Activated naive CD8-positive, alpha-beta T cell (primary cell): ENCODE data around the gene SCUBE3.

Experiments used
- H3K27ac Mint-ChIP-seq: one replicate; pipeline ENCODE4 v1.8.0; 2021; ENCODE audit warnings: mixed read lengths
- H3K27me3 Mint-ChIP-seq: one replicate; pipeline ENCODE4 v1.8.0; 2021; ENCODE audit warnings: mixed read lengths
- H3K36me3 Mint-ChIP-seq: one replicate; pipeline ENCODE4 v1.8.0; 2021; ENCODE audit warnings: mixed read lengths
- H3K4me1 Mint-ChIP-seq: one replicate; pipeline ENCODE4 v1.8.0; 2021; ENCODE audit warnings: low read depth, mixed read lengths
- H3K4me3 Mint-ChIP-seq: one replicate; pipeline ENCODE4 v1.8.0; 2021; ENCODE audit warnings: mild to moderate bottlenecking, mixed read lengths
- H3K9me3 Mint-ChIP-seq: one replicate; pipeline ENCODE4 v1.8.0; 2021; ENCODE audit warnings: low read depth, mixed read lengths

Gene SCUBE3

DNA sequence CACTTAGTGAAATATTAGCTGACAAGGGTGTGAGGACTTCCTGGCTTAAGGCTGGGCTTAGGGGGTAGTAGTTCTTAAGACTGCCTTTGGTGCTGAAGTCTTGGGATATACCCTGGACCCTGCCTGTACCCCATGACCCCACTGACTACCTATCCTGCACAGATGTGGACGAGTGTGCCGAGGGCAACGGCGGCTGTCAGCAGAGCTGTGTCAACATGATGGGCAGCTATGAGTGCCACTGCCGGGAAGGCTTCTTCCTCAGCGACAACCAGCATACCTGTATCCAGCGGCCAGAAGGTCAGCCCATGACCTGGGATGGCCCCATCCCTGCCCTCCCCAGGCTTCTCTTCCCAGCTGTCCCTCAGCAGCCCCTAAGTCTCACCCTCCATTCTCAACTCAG is 17.8 kb downstream of the SCUBE3 start:
- Mint-ChIP-seq H3K4me1 (no peaks in the 10 kb centered on the region), H3K27ac (no peak overlapping the region), H3K4me3 (no peak overlapping the region), H3K9me3 (no peaks in the 10 kb centered on the region), H3K36me3 (peaks cover 7% of the 10 kb centered on the region), H3K27me3 (no peaks in the 10 kb centered on the region)

GRCh38 chr6:35234901-35235300 is 21.1 kb downstream of the SCUBE3 start:
- H3K27me3 Mint-ChIP-seq, result no peaks in the 10 kb centered on the region
- no peak overlapping the region for H3K4me3 Mint-ChIP-seq
- H3K36me3 Mint-ChIP-seq, result peaks cover 7% of the 10 kb centered on the region
- H3K9me3 Mint-ChIP-seq, result no peaks in the 10 kb centered on the region
- H3K4me1 Mint-ChIP-seq, result no peaks in the 10 kb centered on the region
- no peak overlapping the region for H3K27ac Mint-ChIP-seq

DNA sequence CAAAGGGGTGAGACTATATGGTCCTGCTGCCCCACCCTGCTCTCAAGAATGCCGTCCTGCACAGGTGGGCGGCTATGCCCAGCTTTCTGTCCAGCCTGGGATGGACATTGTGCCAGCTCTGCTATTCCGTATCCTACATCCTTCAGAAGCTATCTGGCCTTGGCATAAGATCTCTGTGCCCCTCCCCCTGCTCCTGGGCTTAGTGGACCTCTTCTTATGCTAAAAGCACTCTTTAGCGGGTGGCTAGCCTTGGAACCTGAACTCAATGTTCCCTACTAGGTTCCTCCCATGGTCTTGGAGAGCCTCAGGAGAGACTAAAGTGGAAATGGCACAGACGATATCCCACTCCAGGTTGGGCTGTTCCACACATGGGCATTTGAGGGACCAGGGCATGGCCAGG is 22.5 kb downstream of the SCUBE3 start:
- Mint-ChIP-seq H3K27ac (no peak overlapping the region), H3K4me3 (no peak overlapping the region), H3K36me3 (peaks cover 9% of the 10 kb centered on the region)

DNA sequence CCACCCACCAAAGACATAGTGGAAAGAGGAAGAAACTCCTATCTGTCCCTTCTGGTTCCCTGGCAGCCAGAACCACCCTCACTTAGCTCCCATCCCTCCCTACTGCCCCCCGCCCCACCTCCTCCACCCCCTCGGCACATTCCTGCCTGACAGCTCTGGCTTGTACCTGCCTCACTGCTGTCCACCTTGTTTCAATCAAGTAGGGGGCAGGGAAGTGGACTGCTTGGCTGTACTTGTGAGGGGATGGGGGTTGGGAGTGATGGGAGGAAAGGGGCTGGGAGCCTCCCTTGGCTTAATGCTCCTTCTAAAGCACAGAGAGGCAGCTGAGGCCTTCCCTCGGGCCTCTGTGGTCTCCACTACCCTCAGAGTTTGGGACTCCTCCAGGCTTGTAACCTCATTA is 23.7 kb downstream of the SCUBE3 start:
- no peak overlapping the region for H3K4me3 Mint-ChIP-seq
- peaks cover 2% of the 10 kb centered on the region for H3K4me1 Mint-ChIP-seq
- no peaks in the 10 kb centered on the region for H3K27me3 Mint-ChIP-seq
- no peak overlapping the region for H3K27ac Mint-ChIP-seq
- peaks cover 9% of the 10 kb centered on the region for H3K36me3 Mint-ChIP-seq
- no peaks in the 10 kb centered on the region for H3K9me3 Mint-ChIP-seq

More for the DNA sequence above, 22.5 kb downstream of the SCUBE3 start:
- Mint-ChIP-seq H3K27me3 (no peaks in the 10 kb centered on the region), H3K9me3 (no peaks in the 10 kb centered on the region), H3K4me1 (peaks cover 2% of the 10 kb centered on the region)

GRCh38 chr6:35238843-35239289 is 25.1 kb downstream of the SCUBE3 start:
- Mint-ChIP-seq H3K4me1 (peaks cover 2% of the 10 kb centered on the region), H3K27me3 (no peaks in the 10 kb centered on the region), H3K36me3 (peaks cover 9% of the 10 kb centered on the region), H3K9me3 (no peaks in the 10 kb centered on the region), H3K4me3 (no peak overlapping the region), H3K27ac (no peak overlapping the region)

DNA sequence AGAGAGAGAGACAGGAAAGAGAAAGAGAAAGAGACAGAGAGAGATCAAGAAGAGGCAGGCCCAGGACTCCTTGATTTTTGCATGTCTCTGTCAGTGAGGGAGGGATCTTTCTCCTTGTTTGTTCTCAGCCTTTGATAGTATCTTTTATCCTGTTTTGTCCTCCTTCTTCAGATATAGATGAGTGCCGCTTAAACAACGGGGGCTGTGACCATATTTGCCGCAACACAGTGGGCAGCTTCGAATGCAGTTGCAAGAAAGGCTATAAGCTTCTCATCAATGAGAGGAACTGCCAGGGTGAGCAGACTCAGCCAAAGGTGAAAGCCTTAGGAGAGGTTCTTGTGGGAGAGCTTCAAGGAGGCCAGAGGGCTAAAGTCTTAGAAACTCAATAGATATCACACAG is 25.8 kb downstream of the SCUBE3 start:
- Mint-ChIP-seq H3K4me1 (peaks cover 2% of the 10 kb centered on the region), H3K4me3 (no peak overlapping the region), H3K9me3 (no peaks in the 10 kb centered on the region), H3K27ac (no peak overlapping the region), H3K36me3 (peaks cover 12% of the 10 kb centered on the region), H3K27me3 (no peaks in the 10 kb centered on the region)

DNA sequence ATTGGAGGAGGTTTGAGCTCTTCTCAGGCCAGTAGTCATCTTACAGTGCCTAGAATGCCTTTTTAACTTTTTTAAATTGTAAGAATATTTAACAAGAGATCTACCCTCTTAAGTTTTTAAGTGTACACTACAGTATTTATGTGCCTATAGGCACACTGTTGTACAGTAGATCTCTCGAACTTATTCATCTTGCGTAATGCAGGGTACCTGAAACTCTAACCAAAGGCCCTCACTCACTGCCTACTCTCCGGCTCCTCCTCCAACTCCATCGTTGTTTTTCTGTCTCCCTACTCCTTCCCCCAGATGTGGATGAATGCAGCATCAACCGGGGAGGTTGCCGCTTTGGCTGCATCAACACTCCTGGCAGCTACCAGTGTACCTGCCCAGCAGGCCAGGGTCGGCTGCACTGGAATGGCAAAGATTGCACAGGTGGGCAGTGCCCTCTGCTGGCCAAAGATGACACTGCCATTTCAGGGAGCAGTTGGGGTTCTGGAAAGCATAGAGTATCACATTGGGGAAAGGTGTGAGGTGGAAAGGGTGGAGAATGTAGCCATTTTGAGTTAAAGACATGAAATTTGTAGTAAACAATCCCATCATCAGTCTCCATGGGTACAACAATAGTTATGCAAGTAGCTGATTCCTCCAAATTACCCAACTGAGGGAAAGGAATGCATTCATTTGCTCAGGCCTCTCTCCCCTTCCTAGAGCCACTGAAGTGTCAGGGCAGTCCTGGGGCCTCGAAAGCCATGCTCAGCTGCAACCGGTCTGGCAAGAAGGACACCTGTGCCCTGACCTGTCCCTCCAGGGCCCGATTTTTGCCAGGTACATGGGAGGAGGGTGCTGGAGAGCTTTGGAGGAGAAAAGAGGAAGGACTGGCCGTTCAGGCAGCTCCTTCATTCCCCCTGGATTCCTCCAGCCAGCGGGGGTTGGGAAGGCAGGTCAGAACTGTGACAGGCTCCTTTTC is 27.4 kb downstream of the SCUBE3 start:
- peak overlapping the region; percentile 70 for H3K27ac Mint-ChIP-seq
- H3K4me1 Mint-ChIP-seq, result peaks cover 2% of the 10 kb centered on the region
- H3K36me3 Mint-ChIP-seq, result peaks cover 6% of the 10 kb centered on the region
- no peaks in the 10 kb centered on the region for H3K27me3 Mint-ChIP-seq
- no peaks in the 10 kb centered on the region for H3K9me3 Mint-ChIP-seq
- H3K4me3 Mint-ChIP-seq, result no peak overlapping the region

DNA sequence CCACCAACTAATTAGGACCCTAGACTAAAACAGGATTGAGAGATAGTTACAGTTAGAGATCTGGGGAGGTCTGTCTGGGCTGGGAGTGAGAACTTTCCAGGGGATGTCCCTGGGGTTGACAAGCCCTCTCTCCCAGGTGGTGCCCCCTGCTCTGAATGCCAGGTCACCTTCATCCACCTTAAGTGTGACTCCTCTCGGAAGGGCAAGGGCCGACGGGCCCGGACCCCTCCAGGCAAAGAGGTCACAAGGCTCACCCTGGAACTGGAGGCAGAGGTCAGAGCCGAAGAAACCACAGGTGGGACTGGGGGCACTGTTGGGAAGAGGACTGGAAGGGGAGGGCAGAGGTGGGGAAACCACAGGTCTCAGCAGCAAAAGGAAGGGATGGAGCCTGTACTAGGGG is 28.7 kb downstream of the SCUBE3 start:
- Mint-ChIP-seq H3K27ac (no peak overlapping the region), H3K4me3 (no peak overlapping the region), H3K4me1 (peaks cover 2% of the 10 kb centered on the region), H3K36me3 (peaks cover 6% of the 10 kb centered on the region), H3K27me3 (no peaks in the 10 kb centered on the region), H3K9me3 (no peaks in the 10 kb centered on the region)

- Mint-ChIP-seq H3K27ac (no peak overlapping the region), H3K4me3 (no peak overlapping the region), H3K36me3 (peaks cover 6% of the 10 kb centered on the region), H3K4me1 (peaks cover 5% of the 10 kb centered on the region), H3K9me3 (no peaks in the 10 kb centered on the region), H3K27me3 (no peaks in the 10 kb centered on the region)
Observed at GRCh38 chr6:35242906-35243305, 29.1 kb downstream of the SCUBE3 start.

- Mint-ChIP-seq H3K27ac (no peak overlapping the region), H3K4me3 (no peak overlapping the region), H3K9me3 (no peaks in the 10 kb centered on the region), H3K27me3 (no peaks in the 10 kb centered on the region), H3K36me3 (peaks cover 6% of the 10 kb centered on the region), H3K4me1 (peaks cover 8% of the 10 kb centered on the region)
Observed at GRCh38 chr6:35243386-35243958, 29.7 kb downstream of the SCUBE3 start.

- peaks cover 8% of the 10 kb centered on the region for H3K4me1 Mint-ChIP-seq
- H3K4me3 Mint-ChIP-seq, result no peak overlapping the region
- H3K36me3 Mint-ChIP-seq, result peaks cover 6% of the 10 kb centered on the region
- H3K27ac Mint-ChIP-seq, result no peak overlapping the region
- no peaks in the 10 kb centered on the region for H3K27me3 Mint-ChIP-seq
- no peaks in the 10 kb centered on the region for H3K9me3 Mint-ChIP-seq
Observed at GRCh38 chr6:35244551-35244950, 30.8 kb downstream of the SCUBE3 start.

DNA sequence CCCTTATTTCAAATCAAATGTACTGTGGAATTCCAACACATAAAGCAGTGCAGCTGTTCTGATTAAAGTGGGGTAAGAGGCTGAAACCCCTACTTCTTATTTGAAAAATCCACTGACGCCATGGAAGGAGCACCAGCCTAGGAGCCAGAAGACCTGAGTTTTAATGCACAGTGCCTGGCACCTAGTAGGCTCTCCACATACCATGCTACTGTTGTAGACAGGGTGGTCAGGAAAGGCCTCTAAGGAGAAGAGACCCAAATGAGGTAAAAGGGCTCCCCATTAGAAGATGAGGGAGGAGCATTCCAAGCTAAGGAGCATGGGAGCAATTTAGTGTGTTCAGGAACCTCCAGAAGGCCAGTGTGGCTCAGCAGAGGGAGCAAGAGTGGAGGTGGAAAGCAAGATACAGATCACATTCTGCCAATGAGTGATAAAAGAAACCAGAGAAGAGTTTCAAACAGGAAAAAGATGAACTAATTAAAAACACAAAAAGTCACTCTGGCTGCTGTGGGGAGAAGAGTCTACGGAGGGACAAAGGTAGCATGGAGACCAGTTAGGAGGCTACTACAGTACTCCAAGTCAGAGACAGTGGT is 34.0 kb downstream of the SCUBE3 start:
- peaks cover 5% of the 10 kb centered on the region for H3K4me1 Mint-ChIP-seq
- no peak overlapping the region for H3K4me3 Mint-ChIP-seq
- H3K27ac Mint-ChIP-seq, result no peak overlapping the region
- peaks cover 7% of the 10 kb centered on the region for H3K36me3 Mint-ChIP-seq
- H3K9me3 Mint-ChIP-seq, result no peaks in the 10 kb centered on the region
- H3K27me3 Mint-ChIP-seq, result no peaks in the 10 kb centered on the region

DNA sequence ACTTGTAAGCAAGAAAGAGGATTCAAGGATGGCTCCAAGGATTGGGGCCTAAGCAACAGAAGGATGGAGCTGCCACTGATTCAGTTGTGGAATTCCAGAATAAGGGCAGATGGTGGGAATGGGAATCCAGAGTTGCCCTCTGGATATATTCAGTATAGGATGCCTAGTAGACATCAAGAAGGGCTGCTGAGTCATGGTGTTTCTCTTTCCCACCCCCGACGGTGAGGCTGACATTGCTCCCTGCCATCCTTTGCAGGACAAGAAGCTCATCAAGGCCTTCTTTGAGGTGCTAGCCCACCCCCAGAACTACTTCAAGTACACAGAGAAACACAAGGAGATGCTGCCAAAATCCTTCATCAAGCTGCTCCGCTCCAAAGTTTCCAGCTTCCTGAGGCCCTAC is 34.5 kb downstream of the SCUBE3 start:
- Mint-ChIP-seq H3K27ac (no peak overlapping the region), H3K27me3 (no peaks in the 10 kb centered on the region), H3K36me3 (peaks cover 10% of the 10 kb centered on the region), H3K4me3 (no peak overlapping the region), H3K9me3 (no peaks in the 10 kb centered on the region), H3K4me1 (peaks cover 5% of the 10 kb centered on the region)

DNA sequence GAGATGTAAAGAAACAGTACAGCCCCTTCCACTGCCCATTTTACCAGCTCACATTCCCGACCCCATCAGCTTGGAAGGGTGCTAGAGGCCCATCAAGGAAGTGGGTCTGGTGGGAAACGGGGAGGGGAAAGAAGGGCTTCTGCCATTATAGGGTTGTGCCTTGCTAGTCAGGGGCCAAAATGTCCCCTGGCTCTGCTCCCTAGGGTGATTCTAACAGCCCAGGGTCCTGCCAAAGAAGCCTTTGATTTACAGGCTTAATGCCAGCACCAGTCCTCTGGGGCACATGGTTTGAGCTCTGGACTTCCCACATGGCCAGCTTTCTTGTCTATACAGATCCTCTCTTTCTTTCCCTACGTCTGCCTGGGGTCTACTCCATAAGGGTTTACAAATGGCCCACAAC is 35.2 kb downstream of the SCUBE3 start:
- Mint-ChIP-seq H3K27ac (no peak overlapping the region), H3K4me3 (no peak overlapping the region), H3K4me1 (peaks cover 5% of the 10 kb centered on the region), H3K27me3 (no peaks in the 10 kb centered on the region), H3K9me3 (no peaks in the 10 kb centered on the region), H3K36me3 (peaks cover 10% of the 10 kb centered on the region)

DNA sequence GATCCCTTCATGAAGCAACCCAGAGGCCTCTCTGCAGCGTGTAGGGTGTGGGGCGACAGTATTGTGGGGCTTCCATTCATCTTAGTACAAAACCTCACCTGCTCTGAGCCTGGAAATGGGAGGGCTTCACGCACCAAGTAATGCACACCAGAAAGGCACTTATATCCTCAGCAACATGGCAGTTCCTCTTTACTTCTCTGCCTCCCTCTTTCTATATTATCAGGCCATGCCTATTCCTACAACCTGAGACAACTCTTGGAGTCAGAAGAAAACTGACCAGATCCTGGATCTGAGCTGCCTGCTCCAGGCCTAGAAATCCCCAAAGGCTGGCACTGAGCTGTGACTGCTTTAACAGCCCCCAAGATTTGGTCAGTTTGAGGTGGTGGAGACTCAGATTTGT is 38.2 kb downstream of the SCUBE3 start:
- Mint-ChIP-seq H3K27ac (no peak overlapping the region), H3K36me3 (peaks cover 5% of the 10 kb centered on the region)

More for the DNA sequence above, 38.2 kb downstream of the SCUBE3 start:
- H3K4me3 Mint-ChIP-seq, result no peak overlapping the region
- no peaks in the 10 kb centered on the region for H3K9me3 Mint-ChIP-seq
- H3K27me3 Mint-ChIP-seq, result no peaks in the 10 kb centered on the region
- H3K4me1 Mint-ChIP-seq, result peaks cover 7% of the 10 kb centered on the region
